GM21381 (cell line): ENCODE data around the gene NUP35.

Source experiments
- ATAC-seq: cut with Tn5 transposase; IDR thresholded peaks from one replicate; pipeline ENCODE4 v1.9.1; 2021; ENCODE audit warnings: mild to moderate bottlenecking, moderate library complexity; ENCODE audit not compliant: unreplicated experiment

Gene NUP35, protein sequence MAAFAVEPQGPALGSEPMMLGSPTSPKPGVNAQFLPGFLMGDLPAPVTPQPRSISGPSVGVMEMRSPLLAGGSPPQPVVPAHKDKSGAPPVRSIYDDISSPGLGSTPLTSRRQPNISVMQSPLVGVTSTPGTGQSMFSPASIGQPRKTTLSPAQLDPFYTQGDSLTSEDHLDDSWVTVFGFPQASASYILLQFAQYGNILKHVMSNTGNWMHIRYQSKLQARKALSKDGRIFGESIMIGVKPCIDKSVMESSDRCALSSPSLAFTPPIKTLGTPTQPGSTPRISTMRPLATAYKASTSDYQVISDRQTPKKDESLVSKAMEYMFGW

DNA sequence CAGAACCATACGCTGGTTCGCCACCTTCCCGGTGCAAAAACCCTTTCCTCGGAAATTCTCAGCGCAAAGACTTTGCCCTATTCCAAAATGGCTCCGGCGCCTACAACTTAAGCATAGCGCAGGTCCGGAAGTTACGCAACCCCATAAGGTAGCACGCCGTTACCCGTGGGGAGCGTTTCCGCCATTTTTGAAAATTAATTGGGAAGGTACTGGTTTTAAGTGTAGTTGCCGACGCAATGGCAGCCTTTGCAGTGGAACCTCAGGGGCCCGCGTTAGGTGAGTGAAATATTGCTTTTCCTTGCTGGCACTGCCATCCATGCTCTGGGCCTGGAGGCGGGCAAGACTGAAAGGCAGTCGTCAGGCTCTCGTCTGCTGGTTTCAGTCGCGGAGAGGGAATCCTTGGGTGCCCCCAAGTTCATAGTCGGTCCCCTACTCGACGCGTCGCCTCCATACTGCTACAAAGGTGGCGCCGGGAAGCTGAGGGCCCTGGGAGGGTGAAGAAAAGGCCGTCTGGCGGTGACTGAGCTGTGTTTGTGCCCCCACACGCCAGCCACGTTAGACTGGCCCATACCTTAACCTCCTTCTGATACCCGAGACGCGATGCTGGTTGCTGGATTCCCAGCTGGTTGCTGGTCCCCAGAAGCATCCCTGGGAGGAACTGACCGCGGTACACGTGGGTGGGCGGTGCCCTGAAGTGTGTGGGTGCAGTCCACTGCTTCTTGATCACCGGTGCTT lies at the start of gene NUP35:
Gene NUP35, plus strand, starts transcription at position 222 of the 735 bp plus-strand sequence. Its CDS starts 15 bp downstream, at position 237.
- peak; percentile 86 for ATAC-seq

DNA sequence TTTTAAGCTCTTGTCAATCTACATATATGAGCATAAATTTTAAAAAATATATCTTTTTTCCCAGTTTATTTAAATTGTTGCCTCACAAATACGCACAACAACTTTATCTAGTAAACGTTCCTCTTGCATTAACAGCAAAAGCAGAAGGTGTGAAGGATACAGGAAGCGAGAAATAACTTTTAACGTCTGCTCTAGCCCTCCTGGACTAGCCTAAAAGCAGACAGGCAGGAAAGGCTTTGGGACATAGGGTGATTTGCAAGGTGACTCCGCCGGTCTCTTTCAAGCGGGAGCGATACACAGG lies 46.1 kb upstream of the NUP35 start:
- ATAC-seq = no peak

DNA sequence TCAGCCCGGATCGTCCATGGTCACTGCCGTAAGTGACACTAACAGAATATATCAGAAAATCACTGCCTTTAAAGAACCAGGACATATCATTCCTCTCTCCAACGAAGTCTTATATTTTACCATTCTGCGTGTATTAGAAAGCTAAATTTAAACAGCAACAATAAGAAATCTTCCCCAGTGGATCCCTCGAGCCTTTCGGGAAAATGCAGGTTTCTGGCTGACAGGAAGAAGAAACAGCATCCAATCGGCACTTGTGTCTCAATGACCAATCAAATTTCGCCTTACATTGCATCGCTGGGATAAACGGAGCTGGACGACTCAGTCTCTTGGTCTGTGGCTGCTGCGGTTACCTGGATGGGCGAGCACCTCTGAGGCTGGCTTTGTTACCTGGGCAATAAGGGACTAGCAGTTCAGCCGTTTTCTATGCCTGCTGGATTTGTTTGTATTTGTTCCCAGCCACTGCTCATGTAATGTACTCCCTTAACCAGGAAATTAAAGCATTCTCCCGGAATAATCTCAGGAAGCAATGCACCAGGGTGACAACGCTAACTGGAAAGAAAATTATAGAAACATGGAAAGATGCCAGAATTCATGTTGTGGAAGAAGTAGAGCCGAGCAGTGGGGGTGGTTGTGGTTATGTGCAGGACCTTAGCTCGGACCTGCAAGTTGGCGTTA lies 45.6 kb upstream of the NUP35 start, which contains the start of gene DUSP19:
Gene DUSP19, plus strand, starts transcription at position 284 of the 675 bp plus-strand sequence. Its CDS starts 187 bp downstream, at position 471.
- ATAC-seq = peak; percentile 92

DNA sequence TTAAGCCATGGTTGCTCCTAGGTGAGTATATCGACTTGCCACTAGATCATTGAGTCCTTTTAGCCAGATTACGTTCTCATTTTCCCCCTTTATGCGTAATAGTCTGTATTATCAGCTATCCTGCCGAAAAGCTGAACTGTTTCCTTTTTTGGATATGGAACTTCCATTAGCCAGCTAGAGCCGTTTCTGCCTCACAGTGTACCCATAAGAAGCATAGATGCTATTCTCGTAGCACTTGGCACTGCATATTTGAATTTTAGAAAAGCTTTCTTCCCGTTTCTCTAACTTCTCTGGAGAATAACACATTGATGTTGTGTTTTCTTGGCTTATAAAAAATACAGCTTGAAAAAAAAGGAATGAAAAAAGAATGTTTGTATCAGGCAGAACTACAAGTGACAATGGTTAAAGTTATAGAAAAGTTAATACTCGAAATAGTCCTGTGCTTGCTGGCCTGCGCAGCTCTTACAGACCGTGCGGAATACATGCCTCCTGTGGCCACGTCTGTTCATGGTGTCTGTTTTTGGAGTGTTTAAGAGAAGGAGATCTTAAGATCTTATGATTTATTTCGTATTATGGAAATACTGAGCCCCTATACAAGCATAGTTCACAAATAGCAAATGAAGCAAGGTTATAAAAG lies 45.0 kb upstream of the NUP35 start:
- peak; percentile 17 for ATAC-seq

DNA sequence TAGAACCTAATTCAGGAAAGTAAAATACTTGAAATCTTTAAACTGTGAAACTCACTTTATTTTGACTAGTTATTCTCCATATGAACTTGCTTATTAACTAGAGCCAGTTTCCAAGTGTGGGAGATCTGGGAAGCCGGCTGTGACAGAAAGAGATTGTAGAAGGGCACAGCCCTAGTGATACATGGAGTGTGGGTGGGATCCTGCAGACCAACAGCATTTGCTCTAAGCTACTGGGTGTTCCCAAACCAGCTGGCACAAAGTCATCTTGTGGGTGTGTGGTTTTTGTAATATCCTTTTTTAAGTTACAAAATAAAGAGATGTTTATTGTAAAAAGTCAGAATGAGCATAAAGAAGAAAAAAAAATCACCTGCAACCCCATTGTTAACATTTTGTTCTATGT lies 42.3 kb upstream of the NUP35 start:
- no peak for ATAC-seq

DNA sequence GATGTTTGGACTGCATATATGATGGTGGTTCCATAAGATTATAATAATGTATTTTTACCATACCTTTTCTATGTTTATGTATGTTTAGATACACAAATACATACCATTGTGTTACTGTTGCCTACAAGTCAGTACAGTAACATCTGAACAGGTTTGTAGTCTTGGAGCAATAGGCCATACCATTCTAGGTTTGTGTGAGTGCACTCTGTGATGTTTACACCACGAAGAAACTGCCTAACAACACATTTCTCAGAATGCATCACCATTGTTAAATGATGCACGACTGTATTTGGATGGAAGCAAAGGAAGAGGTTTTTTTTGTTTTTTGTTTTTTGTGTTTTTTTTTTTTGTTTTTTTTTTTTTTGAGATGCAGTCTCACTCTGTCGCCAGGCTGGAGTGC lies 36.2 kb upstream of the NUP35 start:
- ATAC-seq = no peak

DNA sequence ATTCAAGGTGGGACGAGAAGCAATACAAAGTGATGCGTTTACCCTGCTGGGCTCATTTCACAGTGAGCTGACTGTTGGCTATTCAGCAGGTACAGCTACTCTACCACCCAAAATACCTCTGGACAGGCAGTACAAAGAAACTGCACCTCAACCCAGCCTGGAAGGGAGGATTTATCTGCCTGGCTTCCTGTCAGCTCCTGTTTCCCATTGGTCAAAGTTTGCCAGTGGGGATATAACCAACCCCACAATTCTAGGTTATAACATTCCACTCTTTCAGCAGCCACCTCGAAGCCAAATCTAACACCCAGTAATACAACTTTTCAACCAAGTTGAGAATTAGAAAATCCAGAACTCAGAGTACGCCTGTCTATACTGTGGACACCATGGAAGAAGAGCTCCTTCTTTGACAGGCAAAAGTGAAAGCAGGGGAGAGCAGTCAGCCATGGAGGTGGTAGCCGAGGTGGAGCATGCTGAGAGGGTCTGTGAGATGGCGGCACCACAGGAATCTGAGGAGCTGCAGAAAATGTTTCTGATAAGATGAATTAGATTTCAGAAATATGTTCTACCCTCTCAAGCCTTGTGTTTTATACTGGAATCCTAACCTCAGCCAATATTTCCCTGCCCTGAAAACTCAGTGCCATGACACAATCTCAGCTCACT lies 34.9 kb upstream of the NUP35 start:
- peak; percentile 78 for ATAC-seq

DNA sequence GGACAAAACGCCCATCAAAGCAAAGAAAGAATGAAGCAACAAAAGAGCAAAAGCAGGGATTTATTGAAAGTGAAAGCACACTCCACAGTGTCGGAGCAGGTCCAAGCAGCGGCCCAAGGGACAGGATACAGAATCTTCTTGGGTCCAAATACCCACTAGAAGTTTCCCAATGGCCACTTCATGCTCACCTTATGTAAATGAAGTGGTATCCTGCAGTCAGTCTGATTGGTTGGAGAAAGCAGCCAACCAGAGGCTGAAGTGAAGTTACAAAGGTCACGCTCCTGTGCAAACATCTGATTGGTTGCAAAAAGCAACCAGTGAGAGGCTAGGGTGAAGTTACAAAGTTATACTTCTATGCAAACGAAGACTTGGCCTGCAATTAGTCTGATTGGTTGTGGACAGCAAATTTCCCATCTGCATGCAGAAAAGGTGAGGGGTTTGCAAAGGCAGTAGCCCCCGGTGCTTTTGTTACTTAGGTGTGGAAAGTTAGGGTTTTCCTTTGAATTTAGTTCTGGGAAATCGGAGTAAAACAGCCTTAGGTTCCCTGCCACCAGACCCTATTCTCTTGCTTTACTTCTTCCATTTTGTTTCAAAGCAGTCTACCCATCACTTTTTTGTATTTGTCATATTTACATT lies 32.8 kb upstream of the NUP35 start:
- ATAC-seq = no peak

DNA sequence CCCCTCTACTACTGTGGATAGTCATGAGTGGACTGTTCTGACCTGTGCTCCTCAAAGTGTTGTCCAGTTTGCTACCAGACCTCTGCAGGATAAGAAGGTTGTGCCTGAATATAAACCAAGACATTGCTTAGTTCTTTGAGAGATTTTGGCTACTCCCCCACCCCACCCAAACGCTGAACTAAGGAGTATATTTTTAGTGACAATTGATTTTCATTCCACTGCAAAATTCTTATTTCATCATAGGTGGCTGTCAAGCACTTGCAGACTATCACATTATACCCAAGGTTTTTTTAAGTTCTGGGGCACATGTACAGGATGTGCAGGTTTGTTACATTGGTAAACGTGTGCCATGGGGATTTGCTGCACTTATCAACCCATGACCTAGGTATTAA lies 32.3 kb upstream of the NUP35 start:
- no peak for ATAC-seq

DNA sequence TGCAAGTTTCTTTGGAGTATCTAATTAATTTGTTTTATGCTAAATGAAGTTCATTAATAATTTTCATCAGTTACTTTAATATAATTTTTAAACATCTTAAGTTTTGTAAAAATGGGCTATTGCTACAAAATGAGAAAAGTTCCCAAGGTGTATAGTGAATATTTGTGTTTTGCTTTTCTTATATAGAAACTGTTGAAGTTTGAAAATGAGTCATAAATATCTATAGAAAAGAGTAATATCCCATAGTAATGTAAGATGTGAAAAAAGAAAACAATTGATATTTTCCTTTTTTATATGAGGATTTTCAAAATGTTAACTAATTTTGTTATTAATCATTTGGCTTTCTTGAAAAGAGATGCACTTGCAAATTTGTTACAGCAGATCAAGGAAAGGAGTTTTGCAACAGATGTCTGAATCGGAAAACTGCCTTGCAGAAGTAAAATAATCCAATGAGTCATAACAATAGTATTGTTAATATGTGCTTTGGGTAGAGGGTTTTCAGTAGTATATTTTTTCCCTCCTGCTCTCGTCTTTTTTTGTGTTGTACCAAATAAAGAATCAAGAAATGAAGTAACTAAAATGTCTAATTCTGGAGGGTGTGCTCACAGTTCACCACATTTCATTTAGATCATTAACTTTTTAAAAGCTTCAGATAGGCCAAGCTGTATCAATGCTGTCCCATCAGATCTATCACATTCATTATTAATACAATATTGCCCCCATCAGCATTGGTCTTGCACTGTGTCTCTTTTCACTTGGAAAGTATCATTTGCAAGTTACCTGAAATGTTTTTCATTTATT lies 30.2 kb upstream of the NUP35 start:
- peak; percentile 68 for ATAC-seq

DNA sequence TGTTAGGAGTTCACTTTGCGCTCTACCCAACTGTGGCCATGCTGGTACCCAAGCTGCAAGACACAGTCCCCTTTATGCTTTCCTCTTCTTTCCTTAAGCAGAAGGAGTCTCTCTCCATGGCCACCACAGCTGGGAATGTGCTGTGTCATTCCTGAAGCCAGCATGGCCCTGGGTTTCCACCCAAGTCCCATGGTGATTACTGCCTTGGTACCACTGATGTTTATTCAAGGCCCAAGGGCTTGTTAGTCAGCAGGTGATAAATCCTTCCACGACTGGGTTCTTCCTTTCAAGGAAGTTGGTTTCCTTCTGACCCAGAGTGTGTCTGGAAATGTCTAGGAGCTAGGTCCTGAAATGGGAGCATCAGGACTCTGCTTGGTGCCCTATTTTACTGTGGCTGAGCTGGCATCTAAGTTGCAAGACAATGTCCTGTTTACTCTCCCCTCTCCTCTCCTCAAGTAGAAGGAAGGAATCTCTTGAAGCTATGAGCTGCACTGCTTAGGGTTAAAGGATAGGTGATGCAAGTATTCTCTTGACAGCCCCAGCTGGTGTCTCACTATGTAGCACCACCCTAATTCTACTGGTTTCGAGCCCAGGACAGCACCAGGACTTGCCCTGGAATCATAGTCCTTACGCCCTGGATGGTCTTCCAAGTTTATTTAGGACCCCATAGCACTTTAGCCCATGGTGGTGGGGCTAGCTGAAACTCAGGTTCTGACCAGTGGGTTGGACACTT lies 18.7 kb upstream of the NUP35 start:
- ATAC-seq = no peak

DNA sequence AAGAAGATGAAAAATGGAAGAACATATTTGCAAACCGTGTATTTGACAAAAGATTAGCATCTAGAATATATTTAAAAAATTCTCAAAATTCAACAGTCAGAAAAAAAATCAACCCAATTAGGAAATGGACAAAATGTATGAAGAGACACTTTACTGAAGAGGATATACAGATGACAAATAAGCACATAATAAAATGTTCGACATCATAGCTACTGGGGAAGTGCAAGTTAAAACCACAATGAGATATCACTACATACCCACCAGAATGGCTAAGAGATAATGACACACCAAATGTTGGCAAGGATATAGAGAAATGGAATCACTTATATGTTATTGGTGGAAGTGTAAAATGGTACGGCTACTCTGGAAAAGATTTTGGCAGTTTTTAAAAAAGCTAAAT lies 11.7 kb upstream of the NUP35 start:
- no peak for ATAC-seq

DNA sequence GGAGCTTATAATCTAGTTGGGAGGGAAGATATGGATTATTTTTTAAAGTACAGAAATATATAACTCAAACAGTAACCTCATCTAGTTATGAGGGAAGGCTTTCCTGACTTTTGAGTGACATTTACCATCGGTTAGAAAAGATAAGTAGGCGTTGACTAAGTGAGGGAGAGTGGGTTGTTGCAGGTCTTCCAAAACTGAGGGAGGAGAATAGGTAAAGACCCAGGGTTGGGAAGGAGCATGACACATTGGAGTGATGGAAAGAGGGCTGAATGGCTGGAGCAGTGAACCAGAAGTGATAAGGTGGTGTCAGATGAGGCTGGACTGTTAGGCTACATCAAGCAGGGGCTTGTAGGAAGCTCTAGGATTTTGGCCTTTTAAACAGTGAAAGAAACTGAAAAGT lies 10.6 kb upstream of the NUP35 start:
- no peak for ATAC-seq

DNA sequence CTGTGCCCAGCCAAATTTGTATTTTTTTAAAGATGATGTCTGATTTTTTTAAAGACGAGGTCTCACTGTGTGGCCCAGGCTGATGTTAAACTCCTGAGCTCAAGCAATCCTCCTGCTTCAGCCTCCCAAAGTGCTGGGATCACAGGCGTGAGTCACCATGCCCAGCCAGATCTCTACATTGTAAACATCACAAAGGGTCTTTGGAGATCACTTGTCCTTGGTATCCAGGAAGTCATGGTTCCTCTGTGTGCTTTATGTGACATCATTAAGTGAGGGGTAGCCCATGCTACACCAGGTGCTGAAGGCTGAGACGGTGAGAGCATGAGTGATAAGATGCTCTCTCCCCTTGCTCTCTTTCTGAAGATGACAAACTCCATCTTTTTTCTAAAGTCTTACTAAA lies 7.0 kb upstream of the NUP35 start:
- ATAC-seq = no peak

DNA sequence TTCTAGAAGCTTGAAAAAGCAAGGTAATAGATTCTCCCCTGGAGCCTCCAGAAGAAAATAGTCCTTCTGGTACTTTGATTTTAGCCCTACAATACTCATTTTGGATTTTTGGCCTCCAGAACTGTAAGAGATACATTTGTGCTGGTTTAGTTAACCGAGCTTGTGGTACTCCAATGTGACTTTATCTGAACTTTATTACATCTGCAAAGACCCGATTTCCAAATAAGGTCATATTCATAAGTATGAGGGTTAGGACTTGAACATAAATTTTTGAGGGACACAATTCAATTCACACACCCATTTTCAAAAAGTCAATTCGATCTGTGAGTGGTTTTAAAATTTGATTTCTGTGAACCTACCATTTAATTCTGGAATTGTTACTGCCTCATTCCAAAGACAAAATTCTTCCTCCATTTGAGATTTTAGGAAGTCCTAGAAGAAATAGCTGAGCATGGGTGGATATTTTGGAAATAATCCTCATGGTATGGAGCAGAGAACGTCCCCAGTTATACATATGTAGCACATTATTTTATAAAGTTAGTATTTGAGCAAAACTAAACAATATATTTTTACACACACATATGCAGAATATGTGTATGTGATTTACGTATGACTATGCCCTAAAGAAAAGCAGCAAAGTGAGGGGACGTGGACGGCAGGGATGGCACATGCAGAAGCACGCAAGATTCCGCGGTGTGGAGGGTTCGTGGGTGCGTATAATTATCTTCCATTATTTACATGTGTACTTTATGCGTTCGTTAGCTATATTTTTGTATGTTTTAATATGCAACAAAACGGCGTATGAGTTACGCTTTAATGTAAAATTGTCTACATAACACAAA lies 905 bp upstream of the NUP35 start:
- no peak for ATAC-seq

DNA sequence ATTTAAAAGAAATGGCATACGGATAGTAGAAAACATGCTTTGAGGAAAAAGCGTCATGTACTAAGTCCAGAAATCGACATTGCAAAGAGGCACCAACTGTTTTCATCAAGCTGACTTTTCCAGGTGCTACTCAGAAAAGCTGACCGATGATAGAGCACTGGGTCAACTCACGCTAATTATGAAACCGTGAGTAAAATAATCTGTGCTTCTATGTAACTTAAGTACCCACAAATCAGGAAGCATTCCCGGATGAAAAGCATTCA lies 353 bp upstream of the NUP35 start:
- peak; percentile 30 for ATAC-seq

DNA sequence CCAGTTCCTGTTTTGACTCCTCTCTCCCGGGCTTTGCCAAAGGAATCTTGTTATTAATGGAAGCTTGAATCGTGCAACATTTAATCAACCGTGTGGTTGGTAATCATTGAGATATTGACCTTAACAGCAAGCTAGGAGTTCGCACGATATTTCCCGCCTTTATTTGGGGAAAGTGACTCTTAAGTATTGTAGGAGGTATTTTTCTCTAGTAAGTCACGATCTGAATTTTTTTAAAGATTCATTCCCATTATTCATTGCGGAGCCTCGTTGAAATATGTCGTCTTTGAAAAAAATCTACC lies 663 bp downstream of the NUP35 start:
- ATAC-seq = no peak

DNA sequence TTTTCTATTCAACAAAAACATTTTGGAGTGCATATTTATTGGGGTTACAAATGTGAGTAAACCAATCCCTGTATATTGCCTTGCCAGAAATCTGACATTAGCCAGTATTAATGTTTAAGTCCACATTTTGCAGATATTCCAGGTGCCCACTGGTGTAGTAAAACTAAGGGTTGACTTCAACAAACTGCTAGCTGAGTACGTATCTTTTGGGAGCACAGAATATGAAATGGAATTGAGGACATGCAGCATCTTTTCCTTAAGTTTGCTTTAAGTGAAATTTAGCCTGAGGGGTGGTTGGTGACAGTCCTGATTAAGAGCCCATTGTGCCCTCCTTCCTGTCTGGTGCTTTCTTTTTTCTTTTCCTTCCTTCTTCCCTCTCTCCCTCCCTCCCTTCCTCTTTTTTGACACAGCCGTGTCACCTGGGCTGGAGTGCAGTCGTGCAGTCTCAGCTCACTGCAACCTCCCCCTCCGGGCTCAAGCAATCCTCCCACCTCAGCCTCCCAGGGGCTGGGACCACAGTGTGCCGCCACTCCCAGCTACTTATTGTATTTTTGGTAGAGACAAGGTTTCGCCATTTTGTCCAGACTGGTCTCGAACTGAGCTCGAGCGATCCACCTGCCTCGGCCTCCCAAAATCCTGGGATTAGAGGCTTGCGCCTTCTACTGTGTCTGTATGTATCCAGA lies 1.6 kb downstream of the NUP35 start:
- no peak for ATAC-seq
